Retinal pigment epithelial cell (primary cell): ENCODE measurements around the gene ITGAV.

Experiments
- DNase-seq: peaks from one replicate; pipeline ENCODE4 v3.0.0-alpha.2; 2010; ENCODE audit warnings: low read depth
- H3K4me3 ChIP-seq: 2 replicates; pipeline ENCODE4 v1.5.1; 2011; ENCODE audit warnings: mild to moderate bottlenecking, low read length, control low read depth, moderate library complexity
- CTCF ChIP-seq: conservative IDR thresholded peaks from 2 replicates; pipeline ENCODE4 v1.5.1; 2011; ENCODE audit warnings: low read depth, low read length, control low read depth, inconsistent platforms

ITGAV gene

DNA sequence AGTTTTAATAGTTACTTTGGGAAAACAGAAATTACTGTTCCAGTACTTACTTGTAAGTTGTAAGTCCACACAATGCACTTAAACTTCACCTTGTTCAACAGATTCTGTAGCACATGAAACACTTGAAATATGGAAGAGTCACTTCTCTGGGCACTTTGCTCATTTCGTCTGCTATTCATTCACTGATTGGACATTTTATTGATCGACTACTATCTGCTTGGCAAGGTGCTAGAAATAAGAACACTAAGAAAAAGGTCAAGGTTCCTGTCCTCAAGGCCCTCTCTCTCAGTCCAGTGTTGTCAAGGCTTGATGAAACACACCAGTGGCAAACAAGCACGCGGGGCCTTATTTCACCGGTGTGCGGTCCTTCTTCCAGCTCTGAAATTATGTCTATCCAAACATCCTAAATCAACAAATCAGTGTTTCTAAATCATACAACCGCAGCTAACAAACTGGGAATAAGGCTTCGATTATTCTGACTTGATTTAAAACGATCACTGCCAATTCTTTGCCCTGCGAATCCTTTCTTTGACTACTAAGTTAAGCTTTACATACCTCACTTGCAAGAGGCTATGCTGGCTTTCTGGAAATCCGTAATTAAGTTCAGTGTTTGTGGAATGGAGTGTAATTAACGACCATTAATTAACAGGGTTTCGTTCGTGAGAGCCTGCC lies 780 bp upstream of the ITGAV start:
- peak overlapping the region; percentile 96 for H3K4me3 ChIP-seq
- DNase-seq = no peak
- TF ChIP-seq CTCF = no peak

- no peak for DNase-seq
These were observed 498 bp downstream of the ITGAV start for GRCh38 chr2:186590350-186590758.

DNA sequence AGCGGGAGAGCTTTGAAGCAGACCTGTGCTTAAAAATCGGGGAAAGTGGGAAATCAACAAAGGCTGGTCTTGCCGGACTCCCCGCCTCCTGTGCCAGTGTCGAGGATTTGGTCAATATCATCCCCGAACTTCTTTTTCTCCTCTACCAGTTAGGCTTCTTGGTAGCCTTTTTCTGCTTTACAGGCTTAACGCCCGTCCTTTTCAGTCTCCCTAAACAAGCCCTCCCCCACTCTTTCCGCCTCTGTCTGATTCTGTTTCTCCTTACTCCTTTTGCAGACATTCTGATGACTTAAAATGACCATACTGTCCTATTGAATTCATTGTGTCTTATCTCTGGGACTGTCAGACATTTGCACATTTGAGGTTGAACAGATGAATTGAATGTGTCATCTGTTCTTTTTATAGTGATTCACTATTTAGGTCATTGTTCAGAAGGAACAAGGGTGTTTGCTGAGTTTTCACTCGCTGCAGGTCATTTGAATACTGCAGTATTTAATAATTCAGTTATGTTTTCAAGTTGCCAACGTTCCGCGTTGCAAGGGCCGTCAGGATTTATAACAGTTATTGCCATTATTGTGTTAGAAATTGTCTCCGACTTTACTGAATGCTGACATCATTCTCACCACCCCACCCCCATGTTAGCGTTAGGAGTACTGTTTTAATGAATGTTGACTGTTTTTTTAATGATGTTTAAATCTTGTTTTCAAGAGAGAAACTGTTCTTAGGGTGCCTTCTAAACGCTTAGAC lies 1.1 kb downstream of the ITGAV start:
- no peak for DNase-seq
- TF ChIP-seq CTCF = no peak
- H3K4me3 ChIP-seq = peak overlapping the region; percentile 96

More at GRCh38 chr2:186590350-186590758, 498 bp downstream of the ITGAV start:
- peak overlapping the region; percentile 96 for H3K4me3 ChIP-seq
- no peak for TF ChIP-seq CTCF

DNA sequence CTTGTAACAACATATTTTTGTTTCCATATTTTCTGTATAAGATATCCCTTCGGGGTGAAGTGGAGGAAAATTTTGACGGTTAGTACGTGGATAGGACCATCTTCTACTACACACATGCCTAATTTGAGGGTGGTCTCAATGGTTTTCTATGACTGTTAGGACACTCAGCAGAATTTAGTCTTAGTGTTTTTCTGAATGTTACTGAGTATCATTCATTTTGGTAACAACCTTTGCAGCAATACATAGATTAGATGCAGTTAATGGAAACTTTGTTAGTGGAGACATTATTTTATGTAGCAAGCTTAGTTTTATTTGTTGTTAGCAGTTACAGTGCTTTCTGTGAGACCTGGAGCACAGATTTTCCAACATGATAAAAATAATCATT lies 1.6 kb downstream of the ITGAV start:
- no peak for DNase-seq
- no peak for TF ChIP-seq CTCF
- H3K4me3 ChIP-seq = peak overlapping the region; percentile 96

DNA sequence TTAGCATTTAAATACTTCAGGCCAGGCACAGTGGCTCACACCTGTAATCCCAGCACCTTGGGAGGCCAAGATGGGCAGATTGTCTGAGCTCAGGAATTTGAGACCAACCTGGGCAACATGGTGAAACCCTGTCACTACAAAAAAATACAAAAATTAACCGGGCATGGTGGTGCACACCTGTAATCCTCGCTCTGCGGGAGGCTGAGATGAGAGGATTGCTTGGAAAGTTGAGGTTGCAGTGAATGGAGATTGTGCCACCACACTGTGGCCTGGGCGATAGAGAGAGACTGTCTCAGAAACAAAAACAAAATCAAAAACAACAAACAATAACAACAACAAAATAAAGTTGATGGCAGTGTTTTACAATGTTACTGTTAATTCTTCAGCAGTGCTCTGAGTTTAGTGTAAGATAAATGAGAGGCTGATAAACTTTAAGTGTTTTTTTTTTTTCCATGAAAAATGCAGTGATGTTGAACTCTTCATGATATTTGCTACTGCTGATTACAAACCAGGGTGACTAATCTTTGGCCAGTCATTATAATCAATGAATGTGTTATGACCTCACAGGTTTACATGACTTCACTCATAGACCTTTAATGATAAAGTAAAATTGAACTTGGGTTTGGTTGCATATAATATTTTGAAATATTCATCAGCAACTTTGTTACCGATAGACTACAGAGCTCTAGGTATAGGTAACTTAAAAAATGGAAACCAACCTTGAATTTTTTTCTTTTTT lies 2.5 kb downstream of the ITGAV start:
- peak overlapping the region; percentile 96 for H3K4me3 ChIP-seq
- TF ChIP-seq CTCF = no peak
- no peak for DNase-seq

GRCh38 chr2:186593523-186593922 lies 3.7 kb downstream of the ITGAV start:
- TF ChIP-seq CTCF = no peak
- no peak for DNase-seq

More at GRCh38 chr2:186593523-186593922, 3.7 kb downstream of the ITGAV start:
- H3K4me3 ChIP-seq = peak overlapping the region; percentile 96
